Pancreas (tissue), 10 donors: ENCODE measurements around the gene RASA3. TPM values are rescaled to one million over a fixed set of nuclear protein-coding genes. Genes with fewer than 3 reads are reported as not detected.
A peak's percentile ranks its signal among the peaks of the same experiment; 100 is the strongest.
"Not testable (repeated sequence)": the region's sequence is repeated elsewhere in the genome, so short reads cannot be mapped to it uniquely, and the experiment has no call there.

ENCODE experiments used
- ATAC-seq, 4 donors: fragments of 200-7000 bp; cut with Tn5 transposase; one replicate each; pipeline versions ENCODE4 v1.8.0 to v1.9.1; 2020; ENCODE audit warnings: mild to moderate bottlenecking in 4 of 4, moderate library complexity in 4 of 4
- DNase-seq, 6 donors: peaks; one replicate each; pipeline ENCODE4 v3.0.0-alpha.2; 2020
- FAIRE-seq: peaks from 2 replicates; lab custom pipeline; 2012; peaks lifted over from hg19 to GRCh38; lab: Jason Lieb, UNC
- H3K27ac ChIP-seq, 4 donors: fragments of 200-600 bp; sonication (generic); 1 replicate in 3 of 4; 2 replicates in 1 of 4; pipeline versions ENCODE4 v1.5.0 to v1.8.0; 2020
- H3K27me3 ChIP-seq, 4 donors: fragments of 200-600 bp; one replicate each; pipeline ENCODE4 v1.8.0; 2021
- H3K36me3 ChIP-seq, 3 donors: fragments of 200-600 bp; sonication (generic) in 1 of 3; one replicate each; pipeline versions ENCODE4 v1.5.0 to v1.8.0; 2020 to 2021
- H3K4me1 ChIP-seq, 3 donors: fragments of 200-600 bp; one replicate each; pipeline ENCODE4 v1.8.0; 2021
- H3K4me3 ChIP-seq, 4 donors: fragments of 200-600 bp; sonication (generic) in 2 of 4; one replicate each; pipeline versions ENCODE4 v1.5.0 to v1.8.0; 2020 to 2021
- H3K9me3 ChIP-seq, 4 donors: fragments of 200-600 bp; one replicate each; pipeline ENCODE4 v1.8.0; 2021
- CTCF ChIP-seq, 4 donors: fragments of 200-600 bp; sonication (generic) in 3 of 4; IDR thresholded peaks; one replicate each; pipeline versions ENCODE4 v1.5.0 to v1.8.0; 2021; ENCODE audit warnings: antibody characterized with exemption in 4 of 4
- WGBS, 2 donors: extraction: QIAGEN DNeasy Blood & Tissue Kit; methylation state at CpG; one replicate each; pipeline ENCODE4 v1.1.7; 2013; 5-methylcytosine and 5-hydroxymethylcytosine counted together
- intact Hi-C, 3 donors: fragments of 100-400 bp; cut with DNase I; formaldehyde crosslinking; loops; one replicate each; pipeline versions ENCODE4 v1.11.1 to v1.14.2; 2022
- polyA plus RNA-seq, 2 donors: library from polyadenylated mRNA; stranded (reverse); fragments of 200-250 nt; gene quantifications; one replicate each; pipeline ENCODE4 v1.2.3, GENCODE V29; 2013
- total RNA-seq, 6 donors: library from RNA; stranded (reverse); fragmentation: NEBNext Ultra II Directional in 4 of 6; extraction: Animal tissue kit (Norgen Biotek cat#: 25700) in 4 of 6; gene quantifications; one replicate each; pipeline versions ENCODE4 v1.2.1 to v1.2.4, GENCODE V29; 2021 to 2023
- donor health status: healthy with polysubstance abuse.
- donor health status: DM: no; HTN: no; CAD: no; lungs with moderate emphysema.
- donor health status: DM: no; HTN: no; CAD: no.
- donor health status: control.
- donor health status: control.
- donor health status: Bipolar disorder and iron deficiency.
- donor health status: DM: yes; HTN: yes; CAD: no.
- donor health status: DM: no; HTN: no; CAD: no.
- donor health status: DM: no; HTN: no; CAD: no.
- donor health status: DM: yes; HTN: yes; CAD: no.

Gene RASA3
- total and polyA plus RNA-seq, 8 donors = 5.7 to 11.2 (median 9.1) TPM

DNA sequence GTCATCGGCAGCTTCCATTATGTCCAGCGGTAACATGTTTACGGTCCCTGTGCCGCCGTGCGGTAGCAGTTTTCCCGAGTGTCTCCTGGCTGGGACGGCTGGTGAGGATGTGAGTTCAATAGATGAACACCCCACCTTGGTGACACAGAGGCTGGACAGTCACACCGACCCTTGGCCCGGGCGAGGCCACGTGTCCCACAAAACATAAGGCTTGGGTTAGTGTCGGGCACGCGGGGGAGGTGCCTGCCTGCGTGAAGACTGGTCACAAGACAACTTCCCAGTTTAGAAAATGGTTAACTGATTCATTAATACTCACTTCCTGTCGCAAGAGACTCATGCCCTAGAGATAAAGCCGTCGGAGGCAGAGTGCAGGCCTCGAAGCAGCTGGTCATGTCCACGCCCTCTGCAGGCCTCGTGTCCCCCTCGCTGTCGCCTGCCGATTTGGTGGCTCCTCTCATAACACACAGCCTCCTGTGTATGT, 17.2 kb downstream of the RASA3 start:
- peak in 3 of 4 donors; percentile 23 to 52 (median 47) for ATAC-seq
- intact Hi-C loops = no loop called here
- Histone ChIP-seq H3K9me3 (no peaks in the 10 kb centered on the region), H3K27me3 (no peaks in the 10 kb centered on the region), H3K4me3 (no peak overlapping the region), H3K36me3 (no peaks in the 10 kb centered on the region), H3K4me1 (peaks cover 0 to 20% (median 12%) of the 10 kb centered on the region in 3 donors), H3K27ac (no peak overlapping the region)
- 62 to 69% methylated on average over 25 of the region's 25 CpGs for WGBS, 2 donors
- FAIRE-seq = no peak
- peak in 3 of 6 donors; percentile 17 to 56 (median 47) for DNase-seq
- TF ChIP-seq CTCF (IDR thresholded peaks at IDR 0.05) = no peak

- H3K27ac ChIP-seq, H3K4me3 ChIP-seq, H3K9me3 ChIP-seq, FAIRE-seq, H3K27me3 ChIP-seq, H3K36me3 ChIP-seq, ATAC-seq, intact Hi-C loops: not testable (repeated sequence)
- WGBS, 2 donors = 87 to 88% methylated on average over 12 of the region's 12 CpGs
- peaks cover 0 to 20% (median 12%) of the 10 kb centered on the region in 3 donors for H3K4me1 ChIP-seq
- peak in 3 of 6 donors; percentile 21 to 39 (median 39) for DNase-seq
These were observed 17.8 kb downstream of the RASA3 start for GRCh38 chr13:114114666-114115065.

- FAIRE-seq = no peak
- Histone ChIP-seq H3K27me3 (no peaks in the 10 kb centered on the region), H3K9me3 (no peaks in the 10 kb centered on the region), H3K4me3 (no peak overlapping the region), H3K36me3 (no peaks in the 10 kb centered on the region), H3K27ac (no peak overlapping the region), H3K4me1 (peaks cover 0 to 20% (median 12%) of the 10 kb centered on the region in 3 donors)
- 95% methylated on average over 18 of the region's 18 CpGs for WGBS, 2 donors
- peak in 2 of 6 donors; percentile 10 to 17 for DNase-seq
- ATAC-seq = no peak
- TF ChIP-seq CTCF (IDR thresholded peaks at IDR 0.05) = no peak
- intact Hi-C loops = no loop called here
These were observed 18.3 kb downstream of the RASA3 start for GRCh38 chr13:114114006-114114640.

DNA sequence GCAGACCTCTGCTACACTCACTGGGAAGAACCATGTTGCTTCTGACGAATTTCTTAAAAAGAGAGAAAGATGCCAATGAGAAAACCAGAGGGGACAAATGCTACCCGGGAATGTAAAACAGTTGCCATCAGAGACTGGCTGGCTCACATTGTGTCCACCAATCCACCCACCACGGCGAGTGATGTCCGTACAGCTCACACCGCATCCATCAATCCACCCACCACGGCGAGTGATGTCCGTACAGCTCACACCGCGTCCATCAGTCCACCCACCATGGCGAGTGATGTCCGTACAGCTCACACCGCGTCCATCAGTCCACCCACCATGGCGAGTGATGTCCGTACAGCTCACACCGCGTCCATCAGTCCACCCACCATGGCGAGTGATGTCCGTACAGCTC, 19.0 kb downstream of the RASA3 start:
- intact Hi-C loops, H3K9me3 ChIP-seq, FAIRE-seq, H3K27ac ChIP-seq, H3K36me3 ChIP-seq, H3K27me3 ChIP-seq, H3K4me3 ChIP-seq, ATAC-seq: not testable (repeated sequence)
- H3K4me1 ChIP-seq = peaks cover 0 to 12% (median 11%) of the 10 kb centered on the region in 3 donors
- 93 to 96% methylated on average over 7 to 15 of the region's 21 CpGs for WGBS, 2 donors
- peak in 2 of 6 donors; percentile 6 to 7 for DNase-seq

DNA sequence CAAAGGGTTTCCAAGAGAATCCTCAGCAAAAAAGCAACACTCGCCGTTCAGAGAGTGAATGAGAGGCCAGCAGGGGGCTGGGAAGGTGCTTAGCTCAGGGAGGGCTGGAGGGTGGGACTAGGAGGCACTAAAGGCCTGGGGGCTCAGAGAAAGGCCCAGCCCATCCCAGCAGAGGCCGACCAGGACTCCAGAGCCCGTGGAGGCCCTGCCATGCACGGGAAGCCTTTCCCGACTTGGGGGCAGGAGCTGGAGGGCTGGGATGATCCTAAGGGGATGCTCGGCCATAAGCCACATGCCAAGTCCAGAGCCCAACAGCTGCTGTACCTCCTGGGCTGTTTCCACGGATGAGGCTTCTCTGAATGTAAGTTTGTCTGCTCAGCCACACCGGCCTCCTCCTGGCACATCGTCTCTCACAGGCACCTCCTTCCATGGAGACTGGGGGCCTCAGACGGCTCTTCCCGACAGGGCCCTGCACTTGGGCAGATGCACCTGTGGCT, 19.5 kb downstream of the RASA3 start:
- no peaks in the 10 kb centered on the region for H3K27me3 ChIP-seq
- FAIRE-seq (no peak), DNase-seq (peak in 1 of 6 donors; percentile 38), ATAC-seq (no peak)
- TF ChIP-seq CTCF (IDR thresholded peaks at IDR 0.05) = no peak
- no peaks in the 10 kb centered on the region for H3K9me3 ChIP-seq
- peaks cover 0 to 7% (median 6%) of the 10 kb centered on the region in 3 donors for H3K4me1 ChIP-seq
- 82 to 89% methylated on average over 12 of the region's 12 CpGs for WGBS, 2 donors
- H3K4me3 ChIP-seq = no peak overlapping the region
- intact Hi-C loops = no loop called here
- no peaks in the 10 kb centered on the region for H3K36me3 ChIP-seq
- H3K27ac ChIP-seq = no peak overlapping the region
